ENCODE measurements around the gene DLGAP1. TPM values are rescaled to one million over a fixed set of nuclear protein-coding genes. Genes with fewer than 3 reads are reported as not detected.

DLGAP1 gene
- total RNA-seq, 3 donors from 2014 or later (not counting 1 experiment from before 2014, with no cell fraction given): not detected

DNA sequence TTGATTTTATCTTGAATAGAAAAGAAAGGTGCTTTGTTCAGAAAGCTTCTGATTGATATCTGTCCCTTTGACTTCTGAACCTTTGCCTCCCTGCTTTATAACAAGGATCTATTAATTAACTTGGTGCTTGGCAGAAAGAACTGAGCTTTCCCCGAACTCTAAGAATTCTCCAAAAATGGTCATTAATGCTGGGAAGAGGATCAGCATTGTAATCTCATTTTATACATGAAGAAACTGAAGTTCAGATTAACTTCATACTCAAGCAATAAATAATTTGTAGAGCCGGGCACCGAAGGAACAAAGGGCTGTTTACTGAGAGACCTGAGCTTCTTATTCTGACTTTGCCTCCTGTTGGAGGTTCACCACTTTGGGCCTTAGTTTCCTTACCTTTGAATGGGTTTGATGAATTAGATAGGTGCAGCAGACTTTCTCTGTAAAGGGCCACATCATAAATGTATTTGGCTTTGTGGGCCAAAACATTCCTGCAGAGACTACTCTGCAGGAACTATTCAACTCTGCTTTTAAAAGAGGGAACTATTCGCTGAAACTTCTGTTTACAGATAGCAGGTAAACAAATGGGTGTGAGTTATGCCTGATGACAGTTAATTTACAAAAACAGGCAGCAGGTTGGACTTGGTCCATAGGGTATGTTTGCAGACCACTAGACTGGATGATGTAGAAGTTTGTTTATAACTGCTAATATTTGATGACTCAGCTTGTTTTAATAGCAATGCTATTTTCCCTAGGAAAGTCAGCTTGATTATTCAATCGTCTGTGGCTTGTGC, 732.3 kb downstream of the DLGAP1 start:
- H3K27ac ChIP-seq (ENCODE audit: low read length): no peak overlapping the region

GRCh38 chr18:3721771-3722648, 733.1 kb downstream of the DLGAP1 start:
- H3K27me3 Mint-ChIP-seq (ENCODE audit: low read depth in 2 of 2): peaks cover 7 to 13% of the 10 kb centered on the region in 2 donors
- intact Hi-C loops (cut with micrococcal nuclease): no loop called here
- H3K4me3 ChIP-seq (ENCODE audit: low read length): no peak overlapping the region
- 41% methylated on average over 5 of the region's 7 CpGs for WGBS (ENCODE audit: insufficient coverage)
- no peaks in the 10 kb centered on the region for H3K9me3 Mint-ChIP-seq
- no peaks in the 10 kb centered on the region for H3K36me3 ChIP-seq (ENCODE audit: control insufficient read depth, insufficient read depth, low read length)
- DNase-seq: no peak
- H3K9me3 ChIP-seq (ENCODE audit: control insufficient read depth, insufficient read depth, low read length): no peaks in the 10 kb centered on the region
- no peaks in the 10 kb centered on the region for H3K4me1 ChIP-seq (ENCODE audit: control insufficient read depth, insufficient read depth, low read length)
- H3K27ac ChIP-seq (ENCODE audit: low read length): no peak overlapping the region
- H3K4me3 Mint-ChIP-seq: no peak overlapping the region
- no peak for TF ChIP-seq CTCF (IDR thresholded peaks at IDR 0.05)
- H3K27me3 ChIP-seq (ENCODE audit: control insufficient read depth, insufficient read depth, low read length): peaks cover 2% of the 10 kb centered on the region
- no peak overlapping the region for H3K27ac Mint-ChIP-seq
- no peak for ATAC-seq
- no peaks in the 10 kb centered on the region for H3K36me3 Mint-ChIP-seq
- H3K4me1 Mint-ChIP-seq: peaks cover 0 to 6% of the 10 kb centered on the region in 2 donors

More for the DNA sequence above, 732.3 kb downstream of the DLGAP1 start:
- no peak overlapping the region for H3K4me3 Mint-ChIP-seq
- no peaks in the 10 kb centered on the region for H3K9me3 ChIP-seq (ENCODE audit: control insufficient read depth, insufficient read depth, low read length)
- no peaks in the 10 kb centered on the region for H3K36me3 Mint-ChIP-seq
- H3K4me3 ChIP-seq (ENCODE audit: low read length): no peak overlapping the region
- no peaks in the 10 kb centered on the region for H3K4me1 ChIP-seq (ENCODE audit: control insufficient read depth, insufficient read depth, low read length)
- WGBS (ENCODE audit: insufficient coverage): 64% methylated on average over 4 of the region's 5 CpGs
- intact Hi-C loops (cut with micrococcal nuclease): no loop called here
- peaks cover 0 to 6% of the 10 kb centered on the region in 2 donors for H3K4me1 Mint-ChIP-seq
- H3K27ac Mint-ChIP-seq: no peak overlapping the region
- peaks cover 7 to 13% of the 10 kb centered on the region in 2 donors for H3K27me3 Mint-ChIP-seq (ENCODE audit: low read depth in 2 of 2)
- DNase-seq: no peak
- no peaks in the 10 kb centered on the region for H3K36me3 ChIP-seq (ENCODE audit: control insufficient read depth, insufficient read depth, low read length)
- H3K9me3 Mint-ChIP-seq: no peaks in the 10 kb centered on the region
- no peak for TF ChIP-seq CTCF (IDR thresholded peaks at IDR 0.05)
- ATAC-seq: no peak
- peaks cover 2% of the 10 kb centered on the region for H3K27me3 ChIP-seq (ENCODE audit: control insufficient read depth, insufficient read depth, low read length)

DNA sequence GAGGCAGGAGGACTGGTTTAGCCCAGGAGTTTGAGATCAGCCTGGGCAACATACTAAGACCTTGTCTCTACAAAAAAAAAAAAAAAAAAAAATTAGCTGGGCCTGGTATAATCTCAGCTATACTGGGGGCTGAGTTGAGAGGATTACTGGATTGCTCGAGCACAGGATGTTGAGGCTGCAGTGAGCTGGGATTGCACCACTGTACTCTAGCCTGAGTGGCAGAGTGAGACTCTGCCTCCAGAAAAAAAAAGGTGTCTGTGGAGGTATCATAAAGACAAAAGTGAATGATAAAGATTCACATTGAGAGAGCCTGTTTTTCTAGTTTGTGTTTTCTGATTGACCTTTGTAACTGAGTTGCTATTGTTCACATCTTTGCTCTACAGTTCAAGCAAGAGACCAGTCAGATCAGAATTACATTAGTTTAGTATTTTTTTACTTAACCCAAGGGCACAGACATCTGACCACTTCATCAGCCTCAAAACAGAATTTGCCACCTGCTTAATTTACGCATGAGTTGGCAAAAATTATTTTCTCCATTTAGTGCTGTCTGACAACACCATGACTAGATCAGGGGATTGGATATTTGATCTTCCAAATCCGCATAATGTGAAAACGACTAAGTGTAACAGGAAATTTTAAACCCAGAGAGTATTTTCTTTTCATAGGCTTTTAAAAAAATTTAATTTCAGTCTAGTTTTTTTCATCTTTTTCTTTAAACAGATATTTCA, 734.1 kb downstream of the DLGAP1 start:
- H3K36me3 ChIP-seq (ENCODE audit: control insufficient read depth, insufficient read depth, low read length): no peaks in the 10 kb centered on the region
- Mint-ChIP-seq H3K4me1 (peaks cover 0 to 3% of the 10 kb centered on the region in 2 donors), H3K9me3 (no peaks in the 10 kb centered on the region), H3K4me3 (no peak overlapping the region), H3K36me3 (no peaks in the 10 kb centered on the region), H3K27ac (no peak overlapping the region), H3K27me3 (ENCODE audit: low read depth in 2 of 2) (peaks cover 6 to 9% of the 10 kb centered on the region in 2 donors)
- ATAC-seq (no peak), DNase-seq (no peak)
- intact Hi-C loops (cut with micrococcal nuclease): no loop called here
- H3K4me1 ChIP-seq (ENCODE audit: control insufficient read depth, insufficient read depth, low read length): no peaks in the 10 kb centered on the region
- no peak overlapping the region for H3K4me3 ChIP-seq (ENCODE audit: low read length)
- WGBS (ENCODE audit: insufficient coverage): 70% methylated on average over 3 of the region's 4 CpGs
- no peaks in the 10 kb centered on the region for H3K27me3 ChIP-seq (ENCODE audit: control insufficient read depth, insufficient read depth, low read length)
- H3K27ac ChIP-seq (ENCODE audit: low read length): no peak overlapping the region
- H3K9me3 ChIP-seq (ENCODE audit: control insufficient read depth, insufficient read depth, low read length): no peaks in the 10 kb centered on the region
- TF ChIP-seq CTCF (IDR thresholded peaks at IDR 0.05): no peak
